Endothelial cell of umbilical vein (primary cell): ENCODE measurements around the gene CIROP.

Experiments used
- CTCF ChIP-seq, 2 donors: IDR thresholded peaks; 1 replicate in 1 of 2; 2 replicates in 1 of 2; pipeline ENCODE4 v1.5.1; 2011; ENCODE audit warnings: low read length in 2 of 2, mild to moderate bottlenecking in 2 of 2, moderate library complexity in 2 of 2, control low read depth in 1 of 2, inconsistent platforms in 1 of 2, low read depth in 1 of 2; ENCODE audit not compliant: insufficient read depth in 1 of 2; ENCODE audit errors: extremely low read depth in 1 of 2
- EZH2 ChIP-seq: IDR thresholded peaks from 2 replicates; pipeline ENCODE4 v1.6.1; 2012; ENCODE audit warnings: borderline replicate concordance, low read depth, mild to moderate bottlenecking, moderate library complexity, low read length, inconsistent platforms; ENCODE audit not compliant: severe bottlenecking
- FOS ChIP-seq: IDR thresholded peaks from 2 replicates; pipeline ENCODE4 v1.6.1; 2011; ENCODE audit warnings: mild to moderate bottlenecking, low read length, moderate library complexity, borderline replicate concordance; ENCODE audit not compliant: insufficient read depth
- JUN ChIP-seq: IDR thresholded peaks from 2 replicates; pipeline ENCODE4 v1.6.1; 2011; ENCODE audit warnings: borderline replicate concordance, low read depth; ENCODE audit not compliant: insufficient read length, insufficient read depth
- MAX ChIP-seq: IDR thresholded peaks from 2 replicates; pipeline ENCODE4 v1.6.1; 2011; ENCODE audit not compliant: insufficient read depth, insufficient read length
- MYC ChIP-seq: IDR thresholded peaks from one replicate; pipeline ENCODE4 v1.6.1; 2011; ENCODE audit warnings: mild to moderate bottlenecking, low read depth, low read length
- POLR2A ChIP-seq: IDR thresholded peaks from 2 replicates; pipeline ENCODE4 v1.6.1; 2012; ENCODE audit warnings: low read depth, mild to moderate bottlenecking, control low read depth, low read length
- POLR2AphosphoS5 ChIP-seq: IDR thresholded peaks from 2 replicates; pipeline ENCODE4 v1.6.1; 2012; ENCODE audit warnings: low read depth, mild to moderate bottlenecking, control low read depth, low read length, moderate library complexity; ENCODE audit not compliant: insufficient read depth

- TF ChIP-seq POLR2A (peak; percentile 65), POLR2AphosphoS5 (peak; percentile 70), CTCF (IDR thresholded peaks at IDR 0.05; ENCODE audit: extremely low read depth in 1 of 2, insufficient read depth in 1 of 2, low read depth in 1 of 2, low read length in 2 of 2) (no peak), EZH2 (no peak), JUN (no peak), MAX (no peak), MYC (no peak), FOS (no peak)
Measured at GRCh38 chr14:23056956-23057756, 47.6 kb downstream of the CIROP start, which contains the start of gene CDH24.
